HG02938 (cell line): Measurements from ENCODE around the gene TIGD1.
"Not testable (repeated sequence)": the region's sequence is repeated elsewhere in the genome, so short reads cannot be mapped to it uniquely, and the experiment has no call there.

Experiments
- ATAC-seq: cut with Tn5 transposase; IDR thresholded peaks from one replicate; pipeline ENCODE4 v1.9.1; 2021; ENCODE audit warnings: mild to moderate bottlenecking, moderate library complexity; ENCODE audit not compliant: unreplicated experiment

TIGD1 gene

GRCh38 chr2:232540441-232541041 is 9.8 kb downstream of the TIGD1 start:
- ATAC-seq, result no peak

GRCh38 chr2:232539298-232540231 is 10.8 kb downstream of the TIGD1 start, which contains the start of gene CHRNG:
CHRNG (plus strand) TSS chr2:232539692; CDS start chr2:232539748, 56 bp downstream.
- no peak for ATAC-seq

- ATAC-seq, result no peak
Observed at GRCh38 chr2:232538671-232539070, 11.7 kb downstream of the TIGD1 start.

- no peak for ATAC-seq
Observed at GRCh38 chr2:232537499-232537898, 12.9 kb downstream of the TIGD1 start.

GRCh38 chr2:232537079-232537478 is 13.3 kb downstream of the TIGD1 start:
- no peak for ATAC-seq

- ATAC-seq, result no peak
Observed at GRCh38 chr2:232535761-232536530, 14.4 kb downstream of the TIGD1 start.

GRCh38 chr2:232534940-232535651 is 15.3 kb downstream of the TIGD1 start:
- ATAC-seq, result no peak

- ATAC-seq, result no peak
Observed at GRCh38 chr2:232533944-232534710, 16.2 kb downstream of the TIGD1 start.

GRCh38 chr2:232532821-232533220 is 17.5 kb downstream of the TIGD1 start:
- not testable (repeated sequence) for ATAC-seq

GRCh38 chr2:232532419-232532818 is 17.9 kb downstream of the TIGD1 start:
- ATAC-seq, result no peak

GRCh38 chr2:232530626-232531260 is 19.6 kb downstream of the TIGD1 start:
- no peak for ATAC-seq

GRCh38 chr2:232529806-232530547 is 20.4 kb downstream of the TIGD1 start:
- ATAC-seq, result no peak

- ATAC-seq, result no peak
Observed at GRCh38 chr2:232528746-232529460, 21.5 kb downstream of the TIGD1 start.

GRCh38 chr2:232527905-232528470 is 22.4 kb downstream of the TIGD1 start:
- ATAC-seq, result no peak

GRCh38 chr2:232526372-232526941 is 23.9 kb downstream of the TIGD1 start:
- ATAC-seq, result no peak

GRCh38 chr2:232525791-232526371 is 24.5 kb downstream of the TIGD1 start, which contains the start of gene CHRND:
CHRND (plus strand) TSS chr2:232526160; CDS start chr2:232526216, 56 bp downstream.
- ATAC-seq, result no peak

GRCh38 chr2:232525199-232525598 is 25.2 kb downstream of the TIGD1 start:
- ATAC-seq, result no peak
